PC-3 (cell line): ENCODE data around the gene PLEKHG3. TPM values are rescaled to one million over a fixed set of nuclear protein-coding genes. Genes with fewer than 3 reads are reported as not detected.
"Not testable (repeated sequence)": the region's sequence is repeated elsewhere in the genome, so short reads cannot be mapped to it uniquely, and the experiment has no call there.

Experiments used
- ATAC-seq: fragments of 200-7000 bp; cut with Tn5 transposase; 2 replicates; pipeline ENCODE4 v1.9.1; 2020; ENCODE audit warnings: mild to moderate bottlenecking, moderate library complexity
- BruUV-seq: library from RNA; stranded (reverse); fragments of 400-500 nt; replicated peaks from 2 replicates; lab custom pipeline; 2021; lab: Mats Ljungman, UMichigan
- CTCF ChIA-PET: fragments of 300-600 bp; sonication (Branson Sonifier 250); formaldehyde crosslinking; loops from one replicate; lab custom pipeline; 2022; ENCODE audit warnings: antibody characterized with exemption; lab: Charles Lee
- POLR2A ChIA-PET: fragments of 300-600 bp; sonication (Branson Sonifier 250); formaldehyde crosslinking; loops from one replicate; lab custom pipeline; 2022; ENCODE audit warnings: antibody characterized with exemption; ENCODE audit not compliant: unreplicated experiment; lab: Charles Lee
- DNase-seq: peaks from one replicate; pipeline ENCODE4 v3.0.0-alpha.2; 2015
- H2AFZ ChIP-seq: fragments of 300-600 bp; sonication (generic); 2 replicates; pipeline ENCODE4 v1.6.0; 2016; ENCODE audit warnings: antibody characterized with exemption, low read length
- H3F3A ChIP-seq: fragments of 300-600 bp; sonication (generic); one replicate; pipeline ENCODE4 v1.6.0; 2017; ENCODE audit warnings: antibody characterized with exemption, low read length, control low read depth, mild to moderate bottlenecking; ENCODE audit not compliant: unreplicated experiment
- H3K27ac ChIP-seq: fragments of 300-600 bp; sonication (generic); 2 replicates; pipeline ENCODE4 v1.5.1; 2016; ENCODE audit warnings: mild to moderate bottlenecking, low read length
- H3K27me3 ChIP-seq: fragments of 300-600 bp; sonication (generic); 2 replicates; pipeline ENCODE4 v1.6.1; 2016; ENCODE audit warnings: low read length, mixed read lengths
- H3K36me3 ChIP-seq: fragments of 300-600 bp; sonication (generic); 2 replicates; pipeline ENCODE4 v1.6.1; 2016; ENCODE audit warnings: low read depth, mixed run types, low read length, mixed read lengths
- H3K4me1 ChIP-seq: fragments of 300-600 bp; sonication (generic); 2 replicates; pipeline ENCODE4 v1.5.1; 2016; ENCODE audit warnings: low read length; ENCODE audit not compliant: insufficient read depth
- H3K4me2 ChIP-seq: fragments of 300-600 bp; sonication (generic); 2 replicates; pipeline ENCODE4 v1.6.0; 2016; ENCODE audit warnings: low read length
- H3K4me3 ChIP-seq: fragments of 300-600 bp; sonication (generic); 2 replicates; pipeline ENCODE4 v1.5.1; 2016; ENCODE audit warnings: mild to moderate bottlenecking, low read length, mixed read lengths
- H3K79me2 ChIP-seq: fragments of 300-600 bp; sonication (generic); 2 replicates; pipeline ENCODE4 v1.6.1; 2017; ENCODE audit warnings: low read length, mixed read lengths
- H3K9ac ChIP-seq: fragments of 300-600 bp; sonication (generic); 2 replicates; pipeline ENCODE4 v1.6.0; 2016; ENCODE audit warnings: mild to moderate bottlenecking, low read length
- H3K9me2 ChIP-seq: fragments of 300-600 bp; sonication (generic); replicated peaks from 2 replicates; pipeline ENCODE4 v1.6.1; 2016; ENCODE audit warnings: mixed run types, low read length, mixed read lengths
- H3K9me3 ChIP-seq: fragments of 300-600 bp; sonication (generic); 2 replicates; pipeline ENCODE4 v1.6.1; 2016; ENCODE audit warnings: low read length, mixed read lengths
- H4K20me1 ChIP-seq: fragments of 300-600 bp; sonication (generic); 2 replicates; pipeline ENCODE4 v1.6.1; 2016; ENCODE audit warnings: low read length, mixed read lengths
- CTCF ChIP-seq: fragments of 300-600 bp; sonication (generic); conservative IDR thresholded peaks from 2 replicates; pipeline ENCODE4 v1.5.1; 2017; ENCODE audit warnings: antibody characterized with exemption, low read depth, mild to moderate bottlenecking, low read length
- EZH2 ChIP-seq: fragments of 300-600 bp; sonication (generic); IDR thresholded peaks from one replicate; pipeline ENCODE4 v1.6.1; 2017; ENCODE audit warnings: antibody characterized with exemption, mild to moderate bottlenecking, low read length; ENCODE audit not compliant: unreplicated experiment
- EZH2phosphoT487 ChIP-seq: fragments of 300-600 bp; sonication (generic); IDR thresholded peaks from 2 replicates; pipeline ENCODE4 v1.6.1; 2018; ENCODE audit warnings: mild to moderate bottlenecking, antibody characterized with exemption, low read length, borderline replicate concordance
- intact Hi-C: fragments of 100-400 bp; cut with micrococcal nuclease; formaldehyde crosslinking; loops from 2 replicates; pipeline ENCODE4 v1.9.0; 2023
- total RNA-seq: library from RNA; depleted of rRNA; stranded (reverse); fragments of >200 nt; gene quantifications from 2 replicates; pipeline ENCODE4 v1.2.3, GENCODE V29; 2014

Gene PLEKHG3
- total RNA-seq, 1 experiment from 2014 or later, result 49.6 TPM

- Histone ChIP-seq H3F3A (peaks cover 5% of the 10 kb centered on the region), H3K9ac (no peak overlapping the region), H3K4me3 (no peak overlapping the region), H3K9me2 (no peaks in the 10 kb centered on the region), H2AFZ (no peak overlapping the region), H3K27me3 (no peaks in the 10 kb centered on the region), H3K79me2 (no peaks in the 10 kb centered on the region), H3K4me2 (no peak overlapping the region), H4K20me1 (no peaks in the 10 kb centered on the region), H3K4me1 (peaks cover 17% of the 10 kb centered on the region), H3K9me3 (no peaks in the 10 kb centered on the region), H3K36me3 (no peaks in the 10 kb centered on the region), H3K27ac (no peak overlapping the region)
- CTCF ChIA-PET, result no interaction called here
- POLR2A ChIA-PET, result no interaction called here
- DNase-seq (no peak), ATAC-seq (no peak)
- TF ChIP-seq EZH2, result no peak
- TF ChIP-seq EZH2phosphoT487, result no peak
- TF ChIP-seq CTCF, result no peak
- no TSS peak for BruUV-seq
- intact Hi-C loops, result no loop called here
Observed at GRCh38 chr14:64656986-64657385, 47.2 kb upstream of the PLEKHG3 start.

- ATAC-seq (no peak), DNase-seq (no peak)
- H3F3A ChIP-seq, result peaks cover 5% of the 10 kb centered on the region
- intact Hi-C loops, result no loop called here
- no peaks in the 10 kb centered on the region for H3K79me2 ChIP-seq
- no peaks in the 10 kb centered on the region for H4K20me1 ChIP-seq
- H3K4me3 ChIP-seq, result no peak overlapping the region
- H3K36me3 ChIP-seq, result no peaks in the 10 kb centered on the region
- H3K4me2 ChIP-seq, result no peak overlapping the region
- H3K4me1 ChIP-seq, result peaks cover 17% of the 10 kb centered on the region
- no peak overlapping the region for H2AFZ ChIP-seq
- ChIA-PET POLR2A (no interaction called here), CTCF (no interaction called here)
- TF ChIP-seq EZH2phosphoT487 (no peak), EZH2 (no peak), CTCF (no peak)
- no peaks in the 10 kb centered on the region for H3K9me3 ChIP-seq
- H3K27me3 ChIP-seq, result no peaks in the 10 kb centered on the region
- no peak overlapping the region for H3K9ac ChIP-seq
- no peak overlapping the region for H3K27ac ChIP-seq
- BruUV-seq, result no TSS peak
- H3K9me2 ChIP-seq, result no peaks in the 10 kb centered on the region
Observed at GRCh38 chr14:64658201-64658600, 46.0 kb upstream of the PLEKHG3 start.

GRCh38 chr14:64658700-64659264 lies 45.4 kb upstream of the PLEKHG3 start:
- H3K4me2 ChIP-seq, H3F3A ChIP-seq, H3K9ac ChIP-seq, H3K27ac ChIP-seq, H3K9me2 ChIP-seq, H3K79me2 ChIP-seq, H3K27me3 ChIP-seq, POLR2A ChIA-PET, H3K9me3 ChIP-seq, H3K4me3 ChIP-seq, ATAC-seq, BruUV-seq, H3K36me3 ChIP-seq, H4K20me1 ChIP-seq, DNase-seq, H2AFZ ChIP-seq, CTCF ChIA-PET, intact Hi-C loops: not testable (repeated sequence)
- H3K4me1 ChIP-seq, result peaks cover 14% of the 10 kb centered on the region
